ENCODE data around the gene RAD51AP1.

RAD51AP1 gene

GRCh38 chr12:4584896-4585295 lies 46.2 kb downstream of the RAD51AP1 start:
- ChIA-PET CTCF (no interaction called here), POLR2A (ENCODE audit: low non-redundant PET) (no interaction called here)
- no peak for TF ChIP-seq CTCF (conservative IDR thresholded peaks at IDR 0.05; ENCODE audit: low read depth)
- DNase-seq (ENCODE audit: low spot score): no peak
- no peak overlapping the region for H3K27ac ChIP-seq

GRCh38 chr12:4586500-4586899 lies 47.8 kb downstream of the RAD51AP1 start:
- POLR2A ChIA-PET (ENCODE audit: low non-redundant PET): no interaction called here
- CTCF ChIA-PET: no interaction called here
- DNase-seq (ENCODE audit: low spot score): no peak
- TF ChIP-seq CTCF (conservative IDR thresholded peaks at IDR 0.05; ENCODE audit: low read depth): no peak
- no peak overlapping the region for H3K27ac ChIP-seq

GRCh38 chr12:4587108-4587507 lies 48.4 kb downstream of the RAD51AP1 start:
- H3K27ac ChIP-seq: no peak overlapping the region
- no peak for TF ChIP-seq CTCF (conservative IDR thresholded peaks at IDR 0.05; ENCODE audit: low read depth)
- ChIA-PET CTCF (no interaction called here), POLR2A (ENCODE audit: low non-redundant PET) (no interaction called here)
- no peak for DNase-seq (ENCODE audit: low spot score)

GRCh38 chr12:4588916-4589315 lies 50.2 kb downstream of the RAD51AP1 start:
- H3K27ac ChIP-seq: no peak overlapping the region
- ChIA-PET CTCF (no interaction called here), POLR2A (ENCODE audit: low non-redundant PET) (no interaction called here)
- TF ChIP-seq CTCF (conservative IDR thresholded peaks at IDR 0.05; ENCODE audit: low read depth): no peak
- no peak for DNase-seq (ENCODE audit: low spot score)

GRCh38 chr12:4589941-4590340 lies 51.3 kb downstream of the RAD51AP1 start:
- no peak for TF ChIP-seq CTCF (conservative IDR thresholded peaks at IDR 0.05; ENCODE audit: low read depth)
- no peak overlapping the region for H3K27ac ChIP-seq
- ChIA-PET CTCF (no interaction called here), POLR2A (ENCODE audit: low non-redundant PET) (no interaction called here)
- DNase-seq (ENCODE audit: low spot score): no peak

GRCh38 chr12:4591180-4591687 lies 52.5 kb downstream of the RAD51AP1 start:
- DNase-seq (ENCODE audit: low spot score): no peak
- no peak for TF ChIP-seq CTCF (conservative IDR thresholded peaks at IDR 0.05; ENCODE audit: low read depth)
- ChIA-PET CTCF (interaction anchor here (1.3 kb wide), 1 partner anchor 13 kb away, joined by 3 read pairs; no protein-coding TSS in a partner anchor), POLR2A (ENCODE audit: low non-redundant PET) (no interaction called here)
- H3K27ac ChIP-seq: no peak overlapping the region

GRCh38 chr12:4595881-4596280 lies 57.2 kb downstream of the RAD51AP1 start:
- ChIA-PET CTCF (interaction anchor here (2.0 kb wide), 1 partner anchor 9 kb away, joined by 6 read pairs; no protein-coding TSS in a partner anchor), POLR2A (ENCODE audit: low non-redundant PET) (no interaction called here)
- TF ChIP-seq CTCF (conservative IDR thresholded peaks at IDR 0.05; ENCODE audit: low read depth): no peak

More at GRCh38 chr12:4595881-4596280, 57.2 kb downstream of the RAD51AP1 start:
- no peak for DNase-seq (ENCODE audit: low spot score)
- H3K27ac ChIP-seq: no peak overlapping the region
